ENCODE results near the gene TMEM203. TPM values are rescaled to one million over a fixed set of nuclear protein-coding genes. Genes with fewer than 3 reads are reported as not detected.

TMEM203 gene
- total and polyA plus RNA-seq, 2 of the 13 experiments (the other 11 are each of a cell fraction or from before 2014, with no cell fraction given): 23.4 to 36.7 TPM

GRCh38 chr9:137188490-137189296 is 16.8 kb downstream of the TMEM203 start, which contains the start of the genes ANAPC2 and SSNA1 (continued):
- TF ChIP-seq SKIL (CRISPR knock-in tag; IDR thresholded peaks at IDR 0.05; ENCODE audit: borderline replicate concordance) (peak; percentile 79), ZMYM2 (CRISPR knock-in tag; IDR thresholded peaks at IDR 0.05) (no peak), ZNF232 (CRISPR knock-in tag; IDR thresholded peaks at IDR 0.05; ENCODE audit: borderline replicate concordance) (no peak; the same call in 1 of the 2 replicates), ASH2L (IDR thresholded peaks at IDR 0.05; ENCODE audit: insufficient read length, low read depth, low read length) (peak; percentile 72), ZNF589 (CRISPR knock-in tag; conservative IDR thresholded peaks at IDR 0.05) (peak; percentile 59; the same call in 1 of the 2 replicates), HNRNPUL1 (IDR thresholded peaks at IDR 0.05; ENCODE audit: low read depth, low read length) (no peak), ZNF441 (CRISPR knock-in tag; IDR thresholded peaks at IDR 0.05; ENCODE audit: borderline replicate concordance) (peak; percentile 44; the same call in 1 of the 2 replicates), SIN3A (IDR thresholded peaks at IDR 0.05; ENCODE audit: borderline replicate concordance, low read depth, low read length) (peak; percentile 84), SP2 (CRISPR knock-in tag; IDR thresholded peaks at IDR 0.05) (peak; percentile 63), REST (IDR thresholded peaks at IDR 0.05; ENCODE audit: borderline replicate concordance in 1 of 2, low read depth in 1 of 2, low read length in 2 of 2) (no peak; a peak in 1 of 4 replicates), ZNF292 (CRISPR knock-in tag; IDR thresholded peaks at IDR 0.05; ENCODE audit: borderline replicate concordance, low read depth) (no peak), MYPOP (CRISPR knock-in tag; IDR thresholded peaks at IDR 0.05) (peak; percentile 90), ZNF740 (CRISPR knock-in tag; IDR thresholded peaks at IDR 0.05) (peak; percentile 99), ZZZ3 (CRISPR knock-in tag; IDR thresholded peaks at IDR 0.05; ENCODE audit: borderline replicate concordance) (peak; percentile 90; the same call in 1 of the 2 replicates), ZFP1 (CRISPR knock-in tag; IDR thresholded peaks at IDR 0.05) (no peak), NFYB (CRISPR knock-in tag; IDR thresholded peaks at IDR 0.05) (peak; percentile 55), RXRA (CRISPR knock-in tag; IDR thresholded peaks at IDR 0.05) (peak; percentile 77), HOXA3 (CRISPR knock-in tag; IDR thresholded peaks at IDR 0.05) (peak; percentile 100), LBX2 (CRISPR knock-in tag; IDR thresholded peaks at IDR 0.05; ENCODE audit: borderline replicate concordance) (0 out of 2 replicates have a peak, but pooled peaks have one; percentile 50), DNMT1 (CRISPR knock-in tag; IDR thresholded peaks at IDR 0.05) (peak; percentile 93), ZNF792 (CRISPR knock-in tag; IDR thresholded peaks at IDR 0.05) (peak; percentile 48; the same call in 1 of the 2 replicates), ZNF124 (CRISPR knock-in tag; IDR thresholded peaks at IDR 0.05) (0 out of 2 replicates have a peak, but pooled peaks have one; percentile 21)
